Mammary epithelial cell (primary cell): ENCODE results near the gene MDGA2.

Source experiments
- CTCF ChIP-seq, 2 donors: IDR thresholded peaks in 1 of 2; conservative IDR thresholded peaks in 1 of 2; 2 replicates each; pipeline ENCODE4 v1.5.1; 2011 to 2012; ENCODE audit warnings: inconsistent platforms in 2 of 2, low read length in 2 of 2, mild to moderate bottlenecking in 2 of 2, control low read depth in 1 of 2, low read depth in 1 of 2; ENCODE audit not compliant: insufficient read depth in 1 of 2; ENCODE audit errors: extremely low read depth in 1 of 2
- EZH2 ChIP-seq: IDR thresholded peaks from 2 replicates; pipeline ENCODE4 v1.6.1; 2012; ENCODE audit warnings: low read length, inconsistent platforms, borderline replicate concordance

GRCh38 chr14:47606566-47606965 is 68.8 kb downstream of the MDGA2 start:
- TF ChIP-seq CTCF (conservative IDR thresholded peaks at IDR 0.05 in 1 of 2, IDR thresholded peaks at IDR 0.05 in 1 of 2; ENCODE audit: extremely low read depth in 1 of 2, insufficient read depth in 1 of 2, low read depth in 1 of 2, low read length in 2 of 2): no peak
- TF ChIP-seq EZH2: no peak
